GM12878 (cell line): ENCODE data around the gene IL21. TPM values are rescaled to one million over a fixed set of nuclear protein-coding genes. Genes with fewer than 3 reads are reported as not detected.

Source experiments
- ATAC-seq: fragments of 200-7000 bp; cut with Tn5 transposase; 3 replicates; pipeline ENCODE4 v1.9.1; 2020; ENCODE audit warnings: mild to moderate bottlenecking, moderate library complexity
- BruUV-seq: library from RNA; stranded (reverse); fragments of 400-500 nt; replicated peaks from 2 replicates; lab custom pipeline; 2021; lab: Mats Ljungman, UMichigan
- CTCF ChIA-PET: fragments of 300-600 bp; sonication (Branson Sonifier 250); formaldehyde crosslinking; extraction: SDS; loops from one replicate; lab custom pipeline; 2021; ENCODE audit warnings: inconsistent platforms; lab: Yijun Ruan, JAX
- POLR2A ChIA-PET: fragments of 350-600 bp; formaldehyde crosslinking; extraction: SDS; loops from one replicate; lab custom pipeline; 2021; ENCODE audit warnings: inconsistent platforms; lab: Charles Lee
- RAD21 ChIA-PET: fragments of 300-600 bp; sonication (Branson Sonifier 250); formaldehyde crosslinking; loops from one replicate; lab custom pipeline; 2023; ENCODE audit warnings: antibody characterized with exemption; ENCODE audit not compliant: unreplicated experiment; lab: Charles Lee
- SMC1A ChIA-PET: fragments of 300-600 bp; sonication (Branson Sonifier 250); formaldehyde crosslinking; loops from one replicate; lab custom pipeline; 2023; ENCODE audit not compliant: unreplicated experiment, uncharacterized antibody; lab: Charles Lee
- DNase-seq: peaks from one replicate; pipeline ENCODE4 v3.0.0-alpha.2; 2011; ENCODE audit warnings: low read depth, low spot score
- FAIRE-seq: peaks from 3 replicates; lab custom pipeline; 2011; peaks lifted over from hg19 to GRCh38; lab: Jason Lieb, UNC
- H2AFZ ChIP-seq: 2 replicates; pipeline ENCODE4 v1.6.0; 2011; ENCODE audit warnings: low read depth, low read length, control low read depth; ENCODE audit not compliant: control insufficient read depth
- H3K27ac ChIP-seq: 2 replicates; pipeline ENCODE4 v1.5.1; 2011; ENCODE audit warnings: control low read depth; ENCODE audit not compliant: control insufficient read depth, insufficient read depth
- H3K27me3 ChIP-seq, 2 experiments: replicated peaks in 1 of 2; 2 replicates each; pipeline versions ENCODE4 v1.6.0 to v1.6.1; 2011; ENCODE audit warnings: low read length in 1 of 2; ENCODE audit not compliant: control insufficient read depth in 2 of 2, insufficient read depth in 2 of 2
- H3K36me3 ChIP-seq, 2 experiments: 2 replicates each; pipeline ENCODE4 v1.5.1; 2011; ENCODE audit warnings: low read length in 1 of 2; ENCODE audit not compliant: control insufficient read depth in 2 of 2, insufficient read depth in 2 of 2
- H3K4me1 ChIP-seq: 2 replicates; pipeline ENCODE4 v1.6.1; 2011; ENCODE audit warnings: mild to moderate bottlenecking, low read length, moderate library complexity, mixed read lengths; ENCODE audit not compliant: control insufficient read depth, insufficient read depth
- H3K4me2 ChIP-seq: 2 replicates; pipeline ENCODE4 v1.6.0; 2011; ENCODE audit warnings: control low read depth; ENCODE audit not compliant: control insufficient read depth, insufficient read depth
- H3K4me3 ChIP-seq: fragments of 200-600 bp; sonication (generic); 2 replicates; pipeline ENCODE4 v1.5.1; 2016
- H3K79me2 ChIP-seq: 2 replicates; pipeline ENCODE4 v1.6.0; 2011; ENCODE audit warnings: low read length; ENCODE audit not compliant: control insufficient read depth, insufficient read depth
- H3K9ac ChIP-seq: 2 replicates; pipeline ENCODE4 v1.8.0; 2011; ENCODE audit warnings: low read length, control low read depth, mixed read lengths; ENCODE audit not compliant: control insufficient read depth, insufficient read depth
- H3K9me3 ChIP-seq: replicated peaks from 3 replicates; pipeline ENCODE4 v1.5.1; 2011; ENCODE audit warnings: mild to moderate bottlenecking, low read length; ENCODE audit not compliant: control insufficient read depth, insufficient read depth
- H4K20me1 ChIP-seq: 2 replicates; pipeline ENCODE4 v1.6.0; 2011; ENCODE audit not compliant: control insufficient read depth, insufficient read depth
- POLR2A ChIP-seq: IDR thresholded peaks from 2 replicates; pipeline ENCODE4 v1.6.1; 2011; ENCODE audit warnings: low read depth, mild to moderate bottlenecking, low read length
- POLR2AphosphoS5 ChIP-seq: IDR thresholded peaks from 2 replicates; pipeline ENCODE4 v1.6.1; 2011; ENCODE audit warnings: mild to moderate bottlenecking, low read length, inconsistent platforms
- RUNX3 ChIP-seq: IDR thresholded peaks from 2 replicates; pipeline ENCODE4 v1.6.1; 2012; ENCODE audit warnings: low read length, inconsistent platforms
- SMAD1 ChIP-seq: fragments of 450-650 bp; IDR thresholded peaks from 2 replicates; pipeline ENCODE4 v1.6.1; 2018; ENCODE audit warnings: mild to moderate bottlenecking, low read depth; ENCODE audit not compliant: partially characterized antibody
- SP1 ChIP-seq: IDR thresholded peaks from one replicate; pipeline ENCODE4 v1.6.1; 2011; ENCODE audit warnings: low read depth, low read length
- SRF ChIP-seq, 2 experiments: IDR thresholded peaks; 2 replicates each; pipeline ENCODE4 v1.6.1; 2011; ENCODE audit warnings: low read depth in 2 of 2, low read length in 2 of 2, mild to moderate bottlenecking in 1 of 2, moderate library complexity in 1 of 2
- STAT1 ChIP-seq: fragments of 450-650 bp; conservative IDR thresholded peaks from 2 replicates; pipeline ENCODE4 v1.6.1; 2014; ENCODE audit warnings: antibody characterized with exemption, mild to moderate bottlenecking
- TAF1 ChIP-seq: IDR thresholded peaks from 2 replicates; pipeline ENCODE4 v1.6.1; 2011; ENCODE audit warnings: mild to moderate bottlenecking, low read depth, low read length, borderline replicate concordance
- TCF3 ChIP-seq: IDR thresholded peaks from 2 replicates; pipeline ENCODE4 v1.6.1; 2012; ENCODE audit warnings: low read depth, mild to moderate bottlenecking, low read length, borderline replicate concordance; ENCODE audit not compliant: insufficient read depth
- WGBS: methylation state at CpG from one replicate; pipeline ENCODE4 v1.1.6; 2016; ENCODE audit warnings: low lambda C conversion rate; ENCODE audit not compliant: insufficient replicate concordance, insufficient coverage; ENCODE audit errors: missing lambda C conversion rate; 5-methylcytosine and 5-hydroxymethylcytosine counted together
- in situ Hi-C: fragments of 300-500 bp; cut with MboI; formaldehyde crosslinking; loops from 9 replicates; pipeline ENCODE4 v1.14.3; 2018; ENCODE audit warnings: mixed read lengths
- intact Hi-C: fragments of 100-400 bp; cut with micrococcal nuclease; formaldehyde crosslinking; loops from one replicate; pipeline ENCODE4 v1.14.2; 2022; ENCODE audit not compliant: unreplicated experiment
- polyA plus RNA-seq, 11 experiments: library from polyadenylated mRNA; depleted of rRNA in 4 of 11; unstranded in 6 of 11; stranded (reverse) in 5 of 11; fragments of >200 nt; fragmentation: Nextera tagmentation in 4 of 11; fragmentation: Illumina TruSeq in 1 of 11; extraction: Ambion mirVana in 4 of 11; extraction: Trizol in 1 of 11; gene quantifications; 1 replicate in 1 of 11; 2 replicates in 10 of 11; pipeline versions ENCODE4 v1.2.1 to v1.2.3, GENCODE V29; 2011 to 2016; ENCODE audit warnings: inconsistent platforms in 2 of 11, missing spikeins in 2 of 11, low read depth in 1 of 11
- total RNA-seq, 4 experiments: library from RNA; depleted of rRNA in 3 of 4; stranded (reverse); fragments of >200 nt in 3 of 4; fragmentation: Illumina TruSeq in 1 of 4; extraction: Trizol in 1 of 4; gene quantifications; 2 replicates each; pipeline versions ENCODE4 v1.2.1 to v1.2.3, GENCODE V29; 2013 to 2021

Gene IL21
- total and polyA plus RNA-seq, 10 of the 15 experiments (the other 5 are each of a cell fraction or from before 2014, with no cell fraction given), result not detected

DNA sequence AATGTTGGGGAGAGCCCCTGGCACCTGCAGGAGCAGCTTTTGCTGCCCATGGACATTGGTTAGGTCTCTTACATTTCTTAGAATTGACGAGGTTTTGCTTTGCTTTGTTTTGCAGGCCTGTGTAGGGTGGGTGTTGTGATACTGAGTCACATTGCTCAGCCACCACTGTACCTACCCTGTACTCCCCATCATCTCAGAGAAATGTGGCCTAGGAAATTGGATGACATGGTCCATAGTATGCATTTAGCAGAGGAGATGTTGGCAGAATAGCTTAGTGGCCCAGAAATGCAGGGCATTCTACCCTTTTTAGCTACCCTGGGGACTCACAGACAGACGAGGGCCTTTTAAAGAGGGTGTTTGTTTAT lies 43.7 kb downstream of the IL21 start:
- Histone ChIP-seq H4K20me1 (no peaks in the 10 kb centered on the region), H3K36me3 (no peaks in the 10 kb centered on the region), H3K9me3 (no peaks in the 10 kb centered on the region), H3K4me1 (peaks cover 7% of the 10 kb centered on the region), H3K9ac (no peak overlapping the region), H3K27me3 (0 out of 4 replicates have a peak, but pooled peaks cover 0 to 2% of the 10 kb centered on the region in 2 experiments), H3K79me2 (no peaks in the 10 kb centered on the region), H3K4me3 (no peak overlapping the region), H2AFZ (no peak overlapping the region), H3K4me2 (no peak overlapping the region), H3K27ac (no peak overlapping the region)
- FAIRE-seq, result no peak
- no peak for DNase-seq
- ChIA-PET POLR2A (no interaction called here), SMC1A (interaction anchor here (0.6 to 5.4 kb wide), 9 partner anchors 9 to 1360 kb away, joined by 3 to 45 read pairs (median 3); partner anchors contain the start of gene BBS12), CTCF (interaction anchor here (0.6 to 6.2 kb wide), 32 partner anchors 9 to 1115 kb away, joined by 3 to 85 read pairs (median 4); no protein-coding TSS in a partner anchor), RAD21 (interaction anchor here (0.8 to 2.0 kb wide), 7 partner anchors 25 to 682 kb away, joined by 3 to 51 read pairs (median 4); no protein-coding TSS in a partner anchor)
- no peak for TF ChIP-seq SRF (IDR thresholded peaks at IDR 0.05; ENCODE audit: low read depth in 2 of 2, low read length in 2 of 2)
- no peak for TF ChIP-seq SMAD1
- 0 out of 2 replicates have a peak, but pooled peaks have one; percentile 3 for TF ChIP-seq RUNX3
- no peak for TF ChIP-seq STAT1
- TF ChIP-seq TAF1, result no peak
- TF ChIP-seq POLR2A, result no peak
- TF ChIP-seq SP1, result no peak
- no peak for TF ChIP-seq TCF3
- TF ChIP-seq POLR2AphosphoS5, result no peak
- in situ Hi-C loops (loop anchor here (10.0 kb wide), 1 partner anchor 272 kb away; no protein-coding TSS in a partner anchor), intact Hi-C loops (loop anchor here (1.0 to 10.0 kb wide), 5 partner anchors 162 to 677 kb away; partner anchors contain the start of gene TRPC3)
- ATAC-seq, result no peak
- 0% methylated on average over 2 of the region's 2 CpGs for WGBS
- BruUV-seq, result no TSS peak
